Dendritic cell treated with granulocyte-macrophage colony-stimulating factor and Interleukin-4, amounts not matched to agents 40 ng/mL and 50 ng/mL, for 4 days (primary cell): Measurements from ENCODE around the gene FCER1G.

ENCODE experiments used
- H3K27ac Mint-ChIP-seq: one replicate; pipeline ENCODE4 v1.8.0; 2022; ENCODE audit warnings: mild to moderate bottlenecking, mixed read lengths
- H3K27me3 Mint-ChIP-seq: one replicate; pipeline ENCODE4 v1.8.0; 2022; ENCODE audit warnings: mild to moderate bottlenecking, mixed read lengths
- H3K36me3 Mint-ChIP-seq: one replicate; pipeline ENCODE4 v1.8.0; 2022; ENCODE audit warnings: low read depth, mixed read lengths
- H3K4me1 Mint-ChIP-seq: one replicate; pipeline ENCODE4 v1.8.0; 2022; ENCODE audit warnings: low read depth, mixed read lengths
- H3K4me3 Mint-ChIP-seq: one replicate; pipeline ENCODE4 v1.8.0; 2022; ENCODE audit warnings: mild to moderate bottlenecking, moderate library complexity, mixed read lengths
- H3K9me3 Mint-ChIP-seq: one replicate; pipeline ENCODE4 v1.8.0; 2022; ENCODE audit warnings: mixed read lengths
- intact Hi-C: fragments of 100-400 bp; cut with micrococcal nuclease; formaldehyde crosslinking; loops from one replicate; pipeline ENCODE4 v1.15.0; 2022

FCER1G gene

GRCh38 chr1:161206411-161207140 lies 8.5 kb upstream of the FCER1G start:
- H3K36me3 Mint-ChIP-seq: peaks cover 82% of the 10 kb centered on the region
- H3K4me1 Mint-ChIP-seq: peaks cover 49% of the 10 kb centered on the region
- H3K27ac Mint-ChIP-seq: peak overlapping the region; percentile 6
- no peaks in the 10 kb centered on the region for H3K9me3 Mint-ChIP-seq
- no peak overlapping the region for H3K4me3 Mint-ChIP-seq
- H3K27me3 Mint-ChIP-seq: no peaks in the 10 kb centered on the region
- intact Hi-C loops: no loop called here

GRCh38 chr1:161207173-161207572 lies 7.9 kb upstream of the FCER1G start:
- Mint-ChIP-seq H3K36me3 (peaks cover 88% of the 10 kb centered on the region), H3K27me3 (no peaks in the 10 kb centered on the region), H3K27ac (no peak overlapping the region), H3K4me1 (peaks cover 45% of the 10 kb centered on the region), H3K4me3 (no peak overlapping the region), H3K9me3 (no peaks in the 10 kb centered on the region)
- intact Hi-C loops: no loop called here

- Mint-ChIP-seq H3K4me3 (no peak overlapping the region), H3K27ac (peak overlapping the region; percentile 52), H3K36me3 (peaks cover 100% of the 10 kb centered on the region), H3K9me3 (no peaks in the 10 kb centered on the region), H3K4me1 (peaks cover 46% of the 10 kb centered on the region), H3K27me3 (no peaks in the 10 kb centered on the region)
- intact Hi-C loops: loop anchor here (2.0 to 5.0 kb wide), 2 partner anchors 15 to 172 kb away; no protein-coding TSS in a partner anchor
Observed at GRCh38 chr1:161209790-161210409, 5.2 kb upstream of the FCER1G start.

GRCh38 chr1:161214369-161214768 lies 726 bp upstream of the FCER1G start:
- Mint-ChIP-seq H3K36me3 (peaks cover 93% of the 10 kb centered on the region), H3K27ac (peak overlapping the region; percentile 98), H3K27me3 (no peaks in the 10 kb centered on the region), H3K9me3 (no peaks in the 10 kb centered on the region), H3K4me1 (peaks cover 63% of the 10 kb centered on the region), H3K4me3 (peak overlapping the region; percentile 100)
- intact Hi-C loops: loop anchor here (5.0 kb wide), 1 partner anchor 168 kb away; no protein-coding TSS in a partner anchor

- no peaks in the 10 kb centered on the region for H3K9me3 Mint-ChIP-seq
- no peaks in the 10 kb centered on the region for H3K27me3 Mint-ChIP-seq
- H3K27ac Mint-ChIP-seq: peak overlapping the region; percentile 98
- H3K36me3 Mint-ChIP-seq: peaks cover 91% of the 10 kb centered on the region
- intact Hi-C loops: no loop called here
- peak overlapping the region; percentile 100 for H3K4me3 Mint-ChIP-seq
- peaks cover 61% of the 10 kb centered on the region for H3K4me1 Mint-ChIP-seq
Observed at GRCh38 chr1:161216945-161217712, 2.0 kb downstream of the FCER1G start.

- no peaks in the 10 kb centered on the region for H3K9me3 Mint-ChIP-seq
- peaks cover 68% of the 10 kb centered on the region for H3K4me1 Mint-ChIP-seq
- peaks cover 91% of the 10 kb centered on the region for H3K36me3 Mint-ChIP-seq
- H3K4me3 Mint-ChIP-seq: peak overlapping the region; percentile 72
- peak overlapping the region; percentile 98 for H3K27ac Mint-ChIP-seq
- intact Hi-C loops: no loop called here
- no peaks in the 10 kb centered on the region for H3K27me3 Mint-ChIP-seq
Observed at GRCh38 chr1:161217831-161218230, 2.7 kb downstream of the FCER1G start.

- intact Hi-C loops: no loop called here
- H3K27ac Mint-ChIP-seq: peak overlapping the region; percentile 98
- H3K27me3 Mint-ChIP-seq: no peaks in the 10 kb centered on the region
- H3K9me3 Mint-ChIP-seq: no peaks in the 10 kb centered on the region
- peak overlapping the region; percentile 72 for H3K4me3 Mint-ChIP-seq
- peaks cover 66% of the 10 kb centered on the region for H3K4me1 Mint-ChIP-seq
- peaks cover 91% of the 10 kb centered on the region for H3K36me3 Mint-ChIP-seq
Observed at GRCh38 chr1:161218301-161219077, 3.4 kb downstream of the FCER1G start.

GRCh38 chr1:161219078-161219892 lies 4.2 kb downstream of the FCER1G start:
- Mint-ChIP-seq H3K27me3 (no peaks in the 10 kb centered on the region), H3K9me3 (no peaks in the 10 kb centered on the region), H3K36me3 (peaks cover 90% of the 10 kb centered on the region), H3K4me1 (peaks cover 66% of the 10 kb centered on the region), H3K4me3 (no peak overlapping the region), H3K27ac (no peak overlapping the region)
- intact Hi-C loops: no loop called here

GRCh38 chr1:161220002-161220401 lies 4.9 kb downstream of the FCER1G start:
- Mint-ChIP-seq H3K27me3 (no peaks in the 10 kb centered on the region), H3K4me3 (no peak overlapping the region), H3K4me1 (peaks cover 65% of the 10 kb centered on the region), H3K36me3 (peaks cover 83% of the 10 kb centered on the region), H3K9me3 (no peaks in the 10 kb centered on the region), H3K27ac (no peak overlapping the region)
- intact Hi-C loops: no loop called here

- peaks cover 73% of the 10 kb centered on the region for H3K36me3 Mint-ChIP-seq
- intact Hi-C loops: no loop called here
- no peak overlapping the region for H3K4me3 Mint-ChIP-seq
- no peaks in the 10 kb centered on the region for H3K27me3 Mint-ChIP-seq
- no peaks in the 10 kb centered on the region for H3K9me3 Mint-ChIP-seq
- H3K4me1 Mint-ChIP-seq: peaks cover 77% of the 10 kb centered on the region
- peak overlapping the region; percentile 37 for H3K27ac Mint-ChIP-seq
Observed at GRCh38 chr1:161222175-161223019, 7.3 kb downstream of the FCER1G start.

- peaks cover 70% of the 10 kb centered on the region for H3K36me3 Mint-ChIP-seq
- H3K4me3 Mint-ChIP-seq: no peak overlapping the region
- H3K9me3 Mint-ChIP-seq: no peaks in the 10 kb centered on the region
- no peaks in the 10 kb centered on the region for H3K27me3 Mint-ChIP-seq
- intact Hi-C loops: loop anchor here (2.0 kb wide), 1 partner anchor 13 kb away; no protein-coding TSS in a partner anchor
- H3K27ac Mint-ChIP-seq: peak overlapping the region; percentile 37
- peaks cover 74% of the 10 kb centered on the region for H3K4me1 Mint-ChIP-seq
Observed at GRCh38 chr1:161223805-161224694, 9.0 kb downstream of the FCER1G start.
